Kidney epithelial cell (primary cell): Measurements from ENCODE around the gene ARSB. TPM values are rescaled to one million over a fixed set of nuclear protein-coding genes. Genes with fewer than 3 reads are reported as not detected.

Experiments used
- DNase-seq: peaks from one replicate; pipeline ENCODE4 v3.0.0-alpha.2; 2010; ENCODE audit warnings: low read depth
- H3K27me3 ChIP-seq: 2 replicates; pipeline ENCODE4 v1.6.0; 2011; ENCODE audit warnings: low read length; ENCODE audit not compliant: control insufficient read depth, insufficient read depth
- H3K36me3 ChIP-seq: 2 replicates; pipeline ENCODE4 v1.5.1; 2011; ENCODE audit warnings: low read length; ENCODE audit not compliant: control insufficient read depth, insufficient read depth
- H3K4me3 ChIP-seq: 2 replicates; pipeline ENCODE4 v1.5.1; 2011; ENCODE audit warnings: low read depth, mild to moderate bottlenecking, control low read depth, low read length
- total RNA-seq: library from RNA; depleted of rRNA; stranded (reverse); fragments of >200 nt; gene quantifications from 2 replicates; pipeline ENCODE4 v1.2.3, GENCODE V29; 2015
- TF ChIP-seq, protein P1 (sequence below): IDR thresholded peaks from 2 replicates; pipeline ENCODE4 v1.5.1; 2011; ENCODE audit warnings: mild to moderate bottlenecking, moderate library complexity, low read length, control low read depth, inconsistent platforms; ENCODE audit not compliant: insufficient read depth, poor library complexity, severe bottlenecking

Gene ARSB
- total RNA-seq, 1 donor from 2014 or later: 17.5 TPM

GRCh38 chr5:78731884-78732283, 253.2 kb downstream of the ARSB start:
- no peaks in the 10 kb centered on the region for H3K36me3 ChIP-seq
- no peak overlapping the region for H3K4me3 ChIP-seq
- TF ChIP-seq, protein P1, sequence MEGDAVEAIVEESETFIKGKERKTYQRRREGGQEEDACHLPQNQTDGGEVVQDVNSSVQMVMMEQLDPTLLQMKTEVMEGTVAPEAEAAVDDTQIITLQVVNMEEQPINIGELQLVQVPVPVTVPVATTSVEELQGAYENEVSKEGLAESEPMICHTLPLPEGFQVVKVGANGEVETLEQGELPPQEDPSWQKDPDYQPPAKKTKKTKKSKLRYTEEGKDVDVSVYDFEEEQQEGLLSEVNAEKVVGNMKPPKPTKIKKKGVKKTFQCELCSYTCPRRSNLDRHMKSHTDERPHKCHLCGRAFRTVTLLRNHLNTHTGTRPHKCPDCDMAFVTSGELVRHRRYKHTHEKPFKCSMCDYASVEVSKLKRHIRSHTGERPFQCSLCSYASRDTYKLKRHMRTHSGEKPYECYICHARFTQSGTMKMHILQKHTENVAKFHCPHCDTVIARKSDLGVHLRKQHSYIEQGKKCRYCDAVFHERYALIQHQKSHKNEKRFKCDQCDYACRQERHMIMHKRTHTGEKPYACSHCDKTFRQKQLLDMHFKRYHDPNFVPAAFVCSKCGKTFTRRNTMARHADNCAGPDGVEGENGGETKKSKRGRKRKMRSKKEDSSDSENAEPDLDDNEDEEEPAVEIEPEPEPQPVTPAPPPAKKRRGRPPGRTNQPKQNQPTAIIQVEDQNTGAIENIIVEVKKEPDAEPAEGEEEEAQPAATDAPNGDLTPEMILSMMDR: no peak
- H3K27me3 ChIP-seq: no peaks in the 10 kb centered on the region
- DNase-seq: no peak

DNA sequence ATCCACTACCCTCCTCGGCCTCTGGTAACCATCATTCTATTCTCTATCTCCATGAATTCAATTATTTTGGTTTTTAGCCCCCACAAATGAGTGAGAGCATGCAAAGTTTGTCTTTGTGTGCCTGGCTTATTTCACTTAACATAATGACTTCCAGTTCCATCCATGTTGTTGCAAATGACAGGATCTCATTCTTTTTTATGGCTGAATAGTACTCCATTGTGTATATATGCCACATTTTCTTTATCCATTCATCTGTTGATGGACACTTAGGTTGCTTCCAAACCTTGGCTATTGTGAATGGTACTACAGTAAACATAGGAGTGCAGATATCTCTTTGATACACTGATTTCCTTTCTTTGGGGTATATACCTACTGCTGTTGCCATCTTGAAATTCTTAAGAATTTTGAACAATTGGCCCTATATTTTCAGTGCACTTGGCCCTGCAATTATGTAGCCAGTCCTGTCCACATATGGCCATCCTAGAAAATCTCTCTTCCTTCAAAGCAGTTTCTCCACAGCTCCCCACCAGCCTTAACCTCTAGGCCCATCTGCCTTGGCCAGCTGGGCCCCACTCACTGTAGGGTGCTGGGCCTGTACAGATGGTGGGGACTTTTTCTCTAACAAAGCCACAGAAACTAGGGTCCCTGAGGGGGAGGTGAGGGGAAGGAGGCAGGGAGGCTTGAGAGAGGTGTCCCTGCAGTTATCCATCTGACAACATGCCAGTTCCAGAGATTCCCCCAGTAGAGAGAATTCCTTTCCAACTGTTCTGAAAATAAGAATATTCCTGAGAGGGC, 254.6 kb downstream of the ARSB start:
- Histone ChIP-seq H3K36me3 (no peaks in the 10 kb centered on the region), H3K27me3 (no peaks in the 10 kb centered on the region), H3K4me3 (no peak overlapping the region)
- TF ChIP-seq, protein P1: no peak
- DNase-seq: no peak

DNA sequence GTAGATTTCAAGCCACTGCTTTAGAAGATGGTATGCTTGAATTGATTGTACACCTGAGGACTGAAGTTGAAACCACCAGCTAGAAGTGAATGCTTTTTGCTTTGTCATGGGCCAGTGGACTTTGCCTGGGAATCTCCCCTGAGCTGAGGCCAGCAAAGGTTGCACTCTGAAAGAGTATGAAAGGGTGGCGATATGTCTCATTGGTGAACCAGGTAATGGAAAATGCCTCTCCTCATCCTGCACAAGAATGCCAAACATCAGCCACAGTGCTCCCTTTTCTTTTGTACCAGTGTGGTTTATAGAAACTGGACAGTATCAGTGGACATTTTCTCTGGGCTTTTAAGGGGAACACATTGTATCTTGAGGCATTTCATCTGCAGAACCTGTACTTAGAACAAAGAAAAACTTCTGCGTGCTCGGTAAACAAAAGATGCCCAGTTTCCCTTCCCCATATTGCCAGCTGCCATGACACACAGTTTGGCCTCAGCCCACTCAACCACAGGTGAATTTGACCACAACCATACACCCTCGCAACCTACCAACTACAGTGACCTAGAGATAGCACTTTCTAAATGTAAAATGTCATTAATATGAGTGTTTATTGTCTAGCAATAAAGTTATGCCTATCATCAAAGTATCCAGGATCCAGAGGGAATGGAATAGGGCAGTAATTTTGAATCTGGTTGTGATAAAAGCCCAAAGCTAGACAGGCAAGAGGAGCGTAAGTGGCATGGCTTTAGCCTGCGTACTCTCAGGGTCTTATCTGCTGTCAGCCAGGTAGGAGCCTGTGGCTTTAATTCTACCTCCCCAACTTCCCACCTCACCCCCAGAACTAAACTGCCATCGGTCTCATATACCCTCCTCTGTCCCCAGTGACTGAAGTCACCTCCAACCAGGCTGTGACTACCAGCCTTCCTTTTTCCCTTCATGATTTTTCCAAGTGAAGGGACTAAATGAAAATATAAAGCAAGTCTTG, 257.0 kb downstream of the ARSB start:
- Histone ChIP-seq H3K36me3 (no peaks in the 10 kb centered on the region), H3K4me3 (no peak overlapping the region), H3K27me3 (no peaks in the 10 kb centered on the region)
- no peak for DNase-seq
- TF ChIP-seq, protein P1: no peak

Other genes with a start within 250 kb of the ARSB start
- gene DMGDH, start 84.4 kb upstream of the ARSB start, total RNA-seq: 2.9 and 4.2 TPM in 2 replicates
- gene BHMT2, start 84.5 kb upstream of the ARSB start, total RNA-seq: 3.7 and 4.2 TPM in 2 replicates
- 0.14 and 0.88 TPM in 2 replicates for gene BHMT, start 126.5 kb upstream of the ARSB start, total RNA-seq